LHCN-M2 (cell line): ENCODE results near the gene ZNF277. TPM values are rescaled to one million over a fixed set of nuclear protein-coding genes. Genes with fewer than 3 reads are reported as not detected.
A peak's percentile ranks its signal among the peaks of the same experiment; 100 is the strongest.

Source experiments
- DNase-seq: peaks from one replicate; pipeline ENCODE4 v3.0.0-alpha.2; 2012; ENCODE audit warnings: low read depth
- polyA plus RNA-seq: library from polyadenylated mRNA; unstranded; fragments of >200 nt; gene quantifications from one replicate; pipeline ENCODE4 v1.2.1, GENCODE V29; 2012; ENCODE audit warnings: missing spikeins
- total RNA-seq: library from RNA; depleted of rRNA; stranded (reverse); fragments of >200 nt; gene quantifications from 2 replicates; pipeline ENCODE4 v1.2.3, GENCODE V29; 2014; rRNA removed

ZNF277 gene, protein sequence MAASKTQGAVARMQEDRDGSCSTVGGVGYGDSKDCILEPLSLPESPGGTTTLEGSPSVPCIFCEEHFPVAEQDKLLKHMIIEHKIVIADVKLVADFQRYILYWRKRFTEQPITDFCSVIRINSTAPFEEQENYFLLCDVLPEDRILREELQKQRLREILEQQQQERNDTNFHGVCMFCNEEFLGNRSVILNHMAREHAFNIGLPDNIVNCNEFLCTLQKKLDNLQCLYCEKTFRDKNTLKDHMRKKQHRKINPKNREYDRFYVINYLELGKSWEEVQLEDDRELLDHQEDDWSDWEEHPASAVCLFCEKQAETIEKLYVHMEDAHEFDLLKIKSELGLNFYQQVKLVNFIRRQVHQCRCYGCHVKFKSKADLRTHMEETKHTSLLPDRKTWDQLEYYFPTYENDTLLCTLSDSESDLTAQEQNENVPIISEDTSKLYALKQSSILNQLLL
- total RNA-seq = 23.8 and 24.4 TPM in 2 replicates
- polyA plus RNA-seq = 8.3 TPM

DNA sequence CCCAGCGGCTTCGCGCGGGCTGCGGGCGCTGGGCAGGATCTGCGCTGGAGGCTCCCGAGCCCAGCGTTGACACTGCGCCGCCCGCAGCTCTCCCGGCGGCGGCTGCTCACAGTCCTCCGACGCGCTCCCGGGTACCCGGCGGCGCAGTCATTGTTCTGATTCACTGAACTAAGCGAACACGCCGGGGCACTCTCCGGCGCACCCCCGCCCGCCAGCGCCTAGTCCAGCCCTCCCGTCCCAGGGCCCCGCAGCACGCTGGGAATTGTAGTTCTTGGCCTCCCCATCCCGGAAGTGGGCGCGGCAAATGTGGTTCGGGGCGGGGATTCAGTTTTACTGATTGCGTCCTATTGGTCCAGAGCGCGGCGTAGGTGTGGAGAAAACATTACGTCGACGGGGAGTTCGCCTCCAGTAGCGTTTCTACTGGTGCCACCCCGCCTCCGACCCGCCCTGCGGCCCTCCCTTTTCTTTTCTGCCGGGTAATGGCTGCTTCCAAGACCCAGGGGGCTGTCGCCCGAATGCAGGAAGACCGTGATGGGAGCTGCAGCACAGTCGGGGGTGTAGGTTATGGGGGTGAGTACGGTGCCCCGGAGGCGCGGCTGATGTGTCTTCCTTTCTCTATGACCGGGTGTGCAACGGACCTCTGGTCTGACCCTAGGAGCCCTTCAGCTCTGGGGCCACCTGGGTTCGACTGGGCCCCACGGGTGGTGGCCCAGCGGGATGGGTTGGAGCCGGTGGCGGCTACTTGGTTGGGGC lies at the start of gene ZNF277, which contains the start of gene DOCK4:
ZNF277 (plus strand) TSS at position 458 of the 753 bp plus-strand sequence; CDS start at position 480, 22 bp downstream.
DOCK4 (minus strand) TSS at position 162 of the 753 bp plus-strand sequence. CDS start 261 bp downstream, outside the sequence.
- DNase-seq = peak; percentile 100

DNA sequence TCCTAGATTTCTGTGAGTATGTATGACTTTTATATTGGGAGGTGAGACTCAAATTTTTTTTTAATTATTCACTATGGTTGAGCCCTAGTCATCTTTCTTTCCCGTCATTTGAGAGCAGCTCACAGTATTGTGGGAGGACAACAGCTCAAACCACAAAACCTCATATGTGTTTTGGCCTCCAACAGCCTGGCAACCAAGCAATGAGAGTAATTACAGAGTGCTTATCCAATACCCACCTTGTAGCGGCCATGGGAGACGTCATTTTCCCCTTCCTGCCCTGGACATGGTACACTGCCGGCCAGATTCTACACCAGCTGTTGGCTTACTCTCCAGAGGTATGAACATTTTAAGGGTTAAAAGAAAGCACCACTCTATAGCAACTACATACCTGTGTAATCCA lies 49.4 kb upstream of the ZNF277 start:
- DNase-seq = peak; percentile 98

DNA sequence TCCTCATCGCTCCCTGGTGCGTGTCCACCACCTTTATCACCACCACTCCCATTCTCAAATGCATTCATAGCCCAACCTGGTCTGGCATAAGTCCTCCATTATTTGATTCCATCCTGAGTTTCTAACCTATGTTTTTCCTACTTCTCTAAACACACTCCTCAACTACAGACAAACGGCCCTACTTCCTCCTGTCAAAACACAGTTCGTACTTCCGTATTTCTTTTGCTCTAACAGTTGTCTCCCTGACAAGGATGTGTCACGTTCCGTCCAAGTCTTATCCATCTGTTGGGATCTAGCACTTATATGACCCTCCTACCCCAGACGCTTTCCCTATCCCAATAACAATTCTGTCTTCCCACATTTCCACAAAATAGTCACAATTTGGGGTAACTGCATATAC lies 47.1 kb upstream of the ZNF277 start:
- no peak for DNase-seq

DNA sequence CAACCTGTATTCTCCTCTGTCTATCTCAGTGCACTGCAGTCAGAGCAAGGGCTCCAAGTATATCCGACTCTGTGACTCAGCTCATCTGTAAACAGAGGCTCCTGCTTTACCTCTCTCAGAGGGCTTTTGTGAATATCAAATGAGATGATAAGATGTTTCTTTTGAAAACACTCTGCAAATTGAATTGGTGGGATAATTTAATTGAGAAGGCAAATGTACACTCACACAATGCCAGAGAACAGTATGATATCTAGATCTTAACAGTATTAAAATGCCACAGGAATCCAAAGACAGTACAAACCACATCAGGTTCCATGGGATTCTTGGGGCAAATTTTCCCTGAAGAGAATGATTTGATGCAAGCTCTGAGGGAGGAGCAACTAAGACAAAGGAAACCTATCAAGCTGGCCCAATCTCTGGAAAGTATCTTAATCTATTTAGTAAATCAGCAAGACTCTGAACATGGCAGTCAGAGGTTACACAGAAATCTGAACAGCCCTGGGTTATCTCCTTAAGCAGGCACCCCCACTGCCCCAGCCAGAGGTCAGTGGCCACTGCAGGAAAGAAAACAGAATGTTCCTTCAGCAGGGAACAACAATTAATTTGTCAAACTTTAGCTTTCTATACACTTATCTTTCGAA lies 46.2 kb upstream of the ZNF277 start:
- DNase-seq = peak; percentile 36

DNA sequence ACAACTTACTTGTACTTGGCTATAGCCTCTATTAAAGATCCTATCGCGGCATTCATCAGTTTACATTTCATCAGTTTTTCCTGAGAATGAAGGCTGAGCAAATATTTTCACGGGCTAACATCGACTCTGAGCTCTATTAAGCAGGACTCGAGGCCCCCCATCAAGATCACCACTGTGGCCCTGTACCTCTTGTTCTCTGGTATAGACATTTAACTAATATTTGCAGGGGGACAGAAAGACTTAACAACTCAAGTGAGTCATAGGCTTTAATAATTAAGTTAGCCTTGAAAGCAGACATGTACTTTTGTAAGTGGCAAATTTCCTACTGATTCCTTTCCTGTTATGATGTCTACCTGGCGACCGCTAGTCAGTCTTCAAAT lies 45.7 kb upstream of the ZNF277 start:
- no peak for DNase-seq

DNA sequence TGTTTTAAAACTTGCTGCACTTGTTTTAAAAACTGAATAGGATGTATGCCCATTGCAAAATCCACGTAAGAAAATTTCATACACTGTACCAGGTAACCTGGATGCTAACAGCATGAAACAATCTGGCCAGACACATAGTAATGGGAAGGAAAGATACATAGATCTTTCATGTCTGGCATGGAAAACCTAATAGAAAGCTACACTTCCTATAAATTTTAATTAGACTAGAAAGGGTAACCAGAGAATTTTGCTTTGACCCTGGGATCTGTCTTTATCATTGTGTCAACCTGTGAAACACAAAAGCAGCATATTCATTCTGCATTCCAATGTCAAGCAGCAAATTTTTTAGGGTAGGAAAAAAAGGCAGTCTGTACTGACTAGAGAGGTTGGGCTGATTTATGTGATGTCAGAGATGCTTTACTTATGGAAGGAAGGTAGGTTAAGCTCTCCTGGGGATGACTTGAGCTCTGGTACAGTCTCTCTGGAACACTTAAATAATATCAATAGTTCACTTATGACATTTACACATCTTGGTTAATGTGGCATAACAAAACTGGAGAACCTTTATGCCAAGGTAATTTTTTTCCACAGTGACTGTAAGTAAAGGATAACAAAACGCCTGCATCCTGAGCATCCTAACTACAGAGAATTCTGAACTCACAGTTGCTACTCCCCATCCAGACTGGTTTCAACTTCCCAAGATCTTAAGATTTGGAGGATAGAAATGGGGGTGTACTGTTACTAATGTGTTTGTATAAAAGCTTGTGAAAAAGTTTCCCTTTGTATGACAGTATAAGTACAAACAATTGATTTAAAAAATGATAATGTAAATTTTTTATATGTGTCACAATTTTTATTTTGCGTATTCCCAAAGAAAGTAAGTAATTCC lies 45.0 kb upstream of the ZNF277 start:
- DNase-seq = no peak

DNA sequence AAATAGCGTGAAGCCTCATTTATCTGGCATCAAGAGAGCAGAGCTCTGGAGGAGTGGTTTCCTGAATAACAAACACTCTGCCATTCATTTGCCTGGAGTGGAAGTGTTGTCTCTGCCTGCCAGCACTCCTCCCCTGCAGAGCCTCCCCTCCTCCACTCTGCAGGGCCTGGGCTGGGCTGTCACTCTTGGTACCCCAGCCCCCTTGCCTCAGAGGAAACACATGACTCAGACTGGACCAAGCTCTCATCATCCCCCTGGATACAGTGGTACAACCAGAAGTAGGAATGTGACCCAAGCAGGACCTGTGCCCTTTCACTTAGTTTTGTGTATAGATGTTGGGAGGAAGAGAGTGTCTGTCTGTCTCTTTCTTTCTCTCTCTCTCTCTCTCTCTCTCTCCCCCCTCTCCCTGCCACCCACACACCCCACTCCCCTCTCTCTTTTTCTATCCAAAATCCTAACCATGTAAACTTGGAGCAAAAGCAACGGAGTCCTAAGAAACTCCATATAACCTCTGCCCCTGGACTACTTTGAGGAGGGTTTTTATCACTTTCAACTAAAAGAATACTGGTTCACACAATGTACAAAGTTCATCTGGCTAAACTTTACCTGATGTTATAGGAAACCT lies 44.2 kb upstream of the ZNF277 start:
- peak; percentile 49 for DNase-seq

DNA sequence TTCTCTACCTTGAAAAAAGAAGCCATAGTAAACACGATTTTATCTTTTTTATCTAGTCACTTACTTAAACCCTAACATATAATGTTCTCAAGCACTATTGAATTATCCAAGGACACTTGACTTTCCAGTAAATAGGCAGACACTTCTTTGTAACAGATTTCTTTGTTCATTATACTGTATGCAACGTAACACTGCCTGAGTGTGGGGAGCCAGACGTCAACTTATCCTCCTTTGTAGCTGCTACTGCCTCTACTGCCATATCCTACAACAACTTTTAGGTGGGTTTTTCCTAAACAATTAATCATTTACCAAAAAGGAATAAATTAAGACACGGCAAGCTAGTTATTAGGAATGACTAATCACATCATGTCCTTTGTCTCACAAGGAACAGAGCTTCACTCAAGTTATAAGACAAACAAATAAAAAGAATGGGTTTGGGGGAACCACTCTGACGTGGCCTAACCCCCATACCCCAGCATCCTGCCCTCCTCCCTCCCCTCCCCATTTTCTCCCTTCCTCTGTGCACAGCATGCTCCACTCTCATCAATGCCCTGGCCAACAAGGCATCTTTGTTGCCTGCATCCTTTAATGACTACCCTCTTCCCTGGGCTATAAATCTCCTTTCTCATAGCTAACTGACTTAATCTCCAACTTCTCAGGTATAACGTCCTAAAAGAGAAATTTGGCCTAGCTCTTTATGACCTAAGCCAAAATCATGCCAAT lies 43.5 kb upstream of the ZNF277 start:
- no peak for DNase-seq

DNA sequence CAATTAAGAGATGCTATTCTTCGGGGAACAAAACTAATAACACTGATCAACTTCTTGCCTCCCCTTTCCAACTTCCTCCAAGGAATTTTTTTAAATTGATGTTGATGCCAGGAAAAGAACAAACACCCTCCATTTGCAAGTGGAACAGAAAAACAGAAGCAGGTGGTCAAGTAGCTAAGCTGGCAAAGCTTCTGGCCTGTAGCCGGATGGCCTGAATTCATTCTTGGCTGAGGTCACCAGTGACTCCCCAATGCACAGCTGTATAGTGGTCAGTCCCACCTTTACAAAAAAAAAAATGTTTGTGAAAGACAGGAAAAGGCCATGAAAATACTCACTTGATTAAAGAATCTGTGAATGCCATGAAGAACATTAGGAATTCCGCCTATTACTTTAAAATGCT lies 39.3 kb upstream of the ZNF277 start:
- DNase-seq = peak; percentile 73

DNA sequence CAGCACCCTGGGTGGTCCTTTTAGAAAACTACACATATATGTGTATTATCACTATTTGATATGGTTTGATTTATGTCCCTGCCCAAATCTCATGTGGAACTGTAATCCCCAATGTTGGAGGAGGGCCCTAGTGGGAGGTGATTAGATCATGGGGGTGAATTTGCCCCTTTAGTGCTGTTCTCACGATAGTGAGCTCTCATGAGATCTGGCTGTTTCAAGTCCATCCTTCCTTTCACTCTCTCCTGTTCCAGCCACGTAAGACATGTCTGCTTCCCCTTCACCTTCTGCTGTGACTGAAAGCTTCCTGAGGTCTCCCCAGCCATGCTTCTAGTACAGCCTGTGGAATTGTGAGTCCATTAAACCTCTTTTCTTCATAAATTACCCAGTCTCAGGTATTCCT lies 37.6 kb upstream of the ZNF277 start:
- no peak for DNase-seq

DNA sequence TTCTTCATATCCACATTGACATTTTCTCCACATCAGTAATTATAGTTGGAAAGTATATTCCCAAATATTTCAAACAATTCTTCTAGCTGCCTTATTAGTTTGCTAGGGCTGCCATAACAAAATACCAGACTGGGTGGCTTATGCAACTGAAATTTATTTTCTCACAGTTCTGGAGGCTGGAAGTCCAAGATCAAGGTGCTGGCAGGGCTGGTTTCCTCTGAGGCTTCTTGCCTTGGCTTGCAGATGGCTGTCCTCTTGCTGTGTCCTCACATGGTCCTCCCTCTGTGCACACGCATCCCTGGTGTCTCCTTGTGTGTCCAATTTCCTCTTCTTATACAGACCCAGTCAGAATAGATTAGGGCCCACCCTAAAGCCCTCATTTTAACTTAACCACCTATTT lies 34.8 kb upstream of the ZNF277 start:
- DNase-seq = no peak

DNA sequence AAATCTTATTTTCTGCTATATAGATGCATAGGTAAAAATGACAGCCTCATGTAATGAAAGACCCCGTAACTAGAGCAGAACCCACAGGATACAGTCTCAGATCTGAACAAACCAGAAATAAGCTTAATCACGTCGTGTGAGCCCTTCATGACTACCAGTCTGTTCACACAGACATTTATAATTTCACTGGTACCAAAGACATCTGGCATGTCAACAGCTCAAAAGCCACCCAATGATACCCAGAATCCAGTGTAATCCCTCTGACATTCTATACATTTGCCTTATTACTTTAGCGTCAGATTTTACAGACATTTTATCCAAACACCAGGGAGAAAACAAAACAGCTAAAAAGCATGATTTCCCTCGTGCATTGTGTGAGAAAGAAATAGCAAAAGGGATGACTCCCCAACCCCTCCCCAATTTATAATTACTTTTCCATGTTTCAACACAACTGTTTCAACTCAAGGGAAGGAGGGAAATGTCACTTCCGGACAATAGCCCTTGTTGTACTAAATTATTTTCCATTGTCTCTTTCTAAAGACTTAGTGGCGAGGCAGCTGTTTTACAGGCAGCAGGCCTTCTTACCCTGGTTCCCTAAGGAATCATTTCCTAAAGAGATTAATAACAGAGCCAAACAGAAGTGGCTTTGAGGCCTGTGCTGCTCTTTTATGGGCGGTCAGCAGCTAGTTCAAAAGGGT lies 33.5 kb upstream of the ZNF277 start:
- DNase-seq = peak; percentile 65

DNA sequence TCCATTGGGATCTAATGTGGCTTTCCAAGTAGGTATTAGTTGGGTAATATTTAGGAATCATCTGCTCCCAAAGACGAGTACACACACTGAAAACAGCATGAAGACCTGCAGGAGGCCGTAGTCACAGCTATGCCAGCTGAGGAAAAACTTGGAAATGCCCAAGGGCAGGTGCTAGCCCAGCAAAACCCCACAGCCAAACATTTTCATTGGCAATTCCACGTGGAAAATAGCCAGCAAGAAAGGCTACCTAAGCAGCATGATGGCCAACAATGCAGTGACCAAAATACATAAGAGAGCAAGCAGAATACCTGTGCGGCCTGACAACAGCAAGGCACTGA lies 33.0 kb upstream of the ZNF277 start:
- DNase-seq = no peak

DNA sequence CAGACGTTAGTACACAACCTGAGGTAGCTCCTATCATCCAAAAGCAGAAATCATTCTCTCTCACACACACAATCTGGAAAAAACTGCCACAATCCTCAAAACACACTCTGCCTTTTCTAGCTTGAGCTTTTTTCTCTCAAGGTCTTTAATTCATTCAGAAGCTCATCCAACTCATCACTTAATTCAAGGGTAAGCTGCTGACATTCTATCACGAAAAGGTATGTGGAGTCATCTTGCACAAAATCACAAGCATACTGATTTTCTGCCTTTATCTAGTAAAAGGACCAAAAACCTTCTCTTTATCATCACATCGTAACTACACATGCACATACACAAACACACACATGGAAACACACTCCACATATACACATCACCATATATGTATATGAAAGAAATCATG lies 32.3 kb upstream of the ZNF277 start:
- no peak for DNase-seq

DNA sequence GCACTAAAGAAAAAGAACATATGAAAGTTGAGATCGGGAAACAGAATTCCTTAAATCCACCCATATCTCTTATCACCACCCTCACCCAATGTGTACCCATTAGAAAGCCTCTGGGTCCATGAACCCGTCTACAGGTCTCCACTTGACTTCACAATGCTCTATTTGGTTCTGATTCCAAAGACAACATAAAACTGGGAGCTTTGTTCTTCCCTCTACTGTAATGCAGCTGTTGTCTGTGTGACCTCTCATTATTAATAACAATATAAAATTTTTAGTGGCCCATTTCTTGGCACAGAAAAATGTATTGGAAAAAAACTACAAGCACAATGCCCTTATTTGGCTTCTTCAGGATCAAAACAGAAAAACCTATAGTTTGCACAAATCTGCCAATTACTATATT lies 30.3 kb upstream of the ZNF277 start:
- peak; percentile 19 for DNase-seq

DNA sequence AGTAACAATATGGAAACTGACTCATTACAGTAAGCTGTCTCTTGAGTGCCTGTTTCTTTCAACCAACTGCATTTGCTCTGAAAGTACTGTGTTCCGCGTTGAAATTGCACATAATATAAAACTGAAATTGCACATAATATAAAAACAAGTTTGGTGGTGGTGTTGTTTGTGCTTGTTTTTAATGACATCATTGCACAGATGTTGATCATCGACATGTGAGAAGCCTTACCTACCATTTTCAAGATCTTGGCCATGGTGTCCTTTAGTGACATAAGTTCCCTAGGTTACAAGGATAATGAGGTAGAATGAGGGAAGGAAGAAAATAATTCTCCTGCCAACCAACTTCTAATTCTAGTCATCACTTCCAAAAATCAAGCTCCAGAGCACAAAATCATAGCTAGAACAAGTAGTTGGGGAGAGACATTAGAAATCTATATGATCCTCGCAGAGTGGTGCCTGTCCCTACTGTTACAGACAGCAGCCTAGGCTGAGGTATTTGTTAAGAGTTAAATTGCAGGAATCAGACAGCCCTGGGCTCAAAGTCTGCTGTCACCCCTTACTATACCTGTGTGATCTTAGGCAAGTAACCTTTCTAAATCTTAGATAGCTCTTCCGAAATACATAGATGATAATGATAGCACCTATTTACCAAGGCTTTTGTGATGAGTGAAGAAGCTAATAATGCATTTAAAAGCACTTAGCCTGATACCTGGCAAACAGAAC lies 29.6 kb upstream of the ZNF277 start:
- DNase-seq = no peak

DNA sequence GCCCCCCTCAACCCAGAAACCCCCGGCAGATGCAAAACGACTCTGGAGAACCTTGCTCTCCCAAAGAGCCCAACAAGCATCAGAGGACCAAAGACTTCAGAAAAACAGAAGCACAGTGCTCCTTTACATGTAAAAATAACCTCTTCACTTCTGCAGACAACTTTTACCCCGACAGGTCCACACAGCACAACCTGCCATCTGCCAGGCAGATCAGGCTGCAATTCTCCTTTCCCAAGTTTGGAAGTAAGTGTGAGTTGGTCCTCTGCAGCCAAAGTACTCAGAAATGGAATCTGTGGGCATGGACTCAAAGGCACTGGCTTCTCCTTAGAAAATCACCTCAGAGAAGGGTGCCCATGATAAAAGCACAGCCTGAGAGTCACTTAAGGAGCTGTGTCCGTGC lies 26.3 kb upstream of the ZNF277 start:
- DNase-seq = no peak

DNA sequence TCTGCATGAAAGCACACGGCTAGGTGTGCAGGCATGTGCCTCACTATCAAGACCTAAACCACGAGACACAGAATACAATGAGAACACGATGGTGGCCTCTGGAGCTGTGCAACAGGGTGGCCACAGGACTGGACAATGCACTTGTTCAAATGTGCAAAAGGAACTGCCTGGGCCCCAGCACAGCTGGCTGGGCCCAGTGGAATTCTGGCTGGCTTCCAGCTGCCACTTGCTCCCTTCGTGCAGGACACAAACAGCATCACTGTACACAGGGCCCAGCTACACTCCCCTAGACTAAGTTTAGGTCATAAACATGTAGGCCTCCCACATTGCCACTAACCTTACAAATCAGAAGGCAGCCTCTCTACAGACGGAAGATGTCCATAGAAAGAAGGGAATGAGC lies 23.7 kb upstream of the ZNF277 start:
- no peak for DNase-seq

DNA sequence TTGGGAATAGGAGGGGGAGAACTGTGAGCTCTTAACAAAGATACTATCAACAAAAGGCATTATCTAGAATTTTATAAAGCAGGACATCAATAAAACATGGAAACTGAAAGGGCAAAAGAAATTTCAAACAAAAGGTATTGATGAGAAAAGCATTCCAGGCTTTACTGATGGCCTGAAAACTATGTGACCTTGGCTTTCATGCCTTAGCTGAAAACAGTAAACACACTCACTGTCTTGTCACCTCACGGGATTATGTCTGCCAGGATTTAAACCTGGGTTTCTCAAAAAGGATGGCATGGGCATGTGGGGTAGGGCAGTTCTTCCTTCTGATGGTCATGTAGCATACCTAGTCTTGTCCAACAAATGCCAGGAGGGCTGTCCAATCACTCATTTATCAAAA lies 23.2 kb upstream of the ZNF277 start:
- no peak for DNase-seq
